HEK293 (cell line): Measurements from ENCODE around the gene NUDT13.

Experiments
- CTCF ChIA-PET: fragments of 350-600 bp; formaldehyde crosslinking; extraction: SDS; loops from one replicate; lab custom pipeline; 2021; ENCODE audit warnings: antibody characterized with exemption; lab: Yijun Ruan, JAX
- POLR2A ChIA-PET: fragments of 300-600 bp; formaldehyde crosslinking; extraction: SDS; loops from one replicate; lab custom pipeline; 2020; ENCODE audit warnings: antibody characterized with exemption, inconsistent platforms; lab: Yijun Ruan, JAX
- H3K27ac ChIP-seq: fragments of 200-500 bp; sonication (Bioruptor generic); 2 replicates; pipeline ENCODE4 v1.5.1; 2014; ENCODE audit warnings: low read depth, low read length, control low read depth, inconsistent platforms; ENCODE audit errors: extremely low read depth
- H3K36me3 ChIP-seq, 2 experiments: fragments of 200-500 bp in 1 of 2; sonication (Bioruptor generic) in 1 of 2; 1 replicate in 1 of 2; 2 replicates in 1 of 2; pipeline ENCODE4 v1.5.1; 2014 to 2017; ENCODE audit warnings: inconsistent platforms in 2 of 2, low read length in 2 of 2; ENCODE audit not compliant: control insufficient read depth in 2 of 2, insufficient read depth in 1 of 2
- H3K4me1 ChIP-seq: fragments of 200-500 bp; sonication (Bioruptor generic); 2 replicates; pipeline ENCODE4 v1.5.1; 2014; ENCODE audit warnings: mild to moderate bottlenecking, low read length, inconsistent platforms; ENCODE audit not compliant: control insufficient read depth, insufficient read depth
- H3K4me3 ChIP-seq: 2 replicates; pipeline ENCODE4 v1.5.1; 2011; ENCODE audit warnings: low read depth, mild to moderate bottlenecking, control low read depth, low read length, moderate library complexity
- H3K9me3 ChIP-seq: fragments of 200-500 bp; sonication (Bioruptor generic); 2 replicates; pipeline ENCODE4 v1.5.1; 2014; ENCODE audit warnings: low read depth, low read length, inconsistent platforms; ENCODE audit not compliant: control insufficient read depth, insufficient read depth
- BCL11A ChIP-seq: fragments of 450-650 bp; formaldehyde crosslinking; IDR thresholded peaks from 2 replicates; pipeline ENCODE4 v1.5.1; 2016; ENCODE audit warnings: low read depth, missing biosample characterization, missing genetic modification characterization
- REPIN1 ChIP-seq: fragments of 450-650 bp; formaldehyde crosslinking; IDR thresholded peaks from 2 replicates; pipeline ENCODE4 v1.5.1; 2017; ENCODE audit warnings: missing biosample characterization, missing genetic modification characterization, low read depth
- ZBTB17 ChIP-seq: fragments of 450-650 bp; formaldehyde crosslinking; IDR thresholded peaks from 2 replicates; pipeline ENCODE4 v1.5.1; 2016; ENCODE audit warnings: missing biosample characterization, missing genetic modification characterization
- ZNF121 ChIP-seq: fragments of 450-650 bp; formaldehyde crosslinking; IDR thresholded peaks from 2 replicates; pipeline ENCODE4 v1.5.1; 2016; ENCODE audit warnings: missing biosample characterization, missing genetic modification characterization
- ZNF248 ChIP-seq: fragments of 450-650 bp; formaldehyde crosslinking; IDR thresholded peaks from 2 replicates; pipeline ENCODE4 v1.5.1; 2017; ENCODE audit warnings: missing biosample characterization, missing genetic modification characterization
- ZNF354C ChIP-seq: fragments of 450-650 bp; formaldehyde crosslinking; IDR thresholded peaks from 2 replicates; pipeline ENCODE4 v1.5.1; 2016; ENCODE audit warnings: missing biosample characterization, missing genetic modification characterization, low read depth, borderline replicate concordance
- ZNF571 ChIP-seq: fragments of 450-650 bp; formaldehyde crosslinking; IDR thresholded peaks from 2 replicates; pipeline ENCODE4 v1.5.0; 2017; ENCODE audit warnings: missing biosample characterization, missing genetic modification characterization
- ZNF639 ChIP-seq: fragments of 450-650 bp; formaldehyde crosslinking; IDR thresholded peaks from 2 replicates; pipeline ENCODE4 v1.5.1; 2016; ENCODE audit warnings: missing biosample characterization, missing genetic modification characterization
- ZNF791 ChIP-seq: fragments of 450-650 bp; formaldehyde crosslinking; IDR thresholded peaks from 2 replicates; pipeline ENCODE4 v1.5.1; 2016; ENCODE audit warnings: missing biosample characterization, missing genetic modification characterization
- ZXDB ChIP-seq: fragments of 450-650 bp; formaldehyde crosslinking; IDR thresholded peaks from 2 replicates; pipeline ENCODE4 v1.5.1; 2016; ENCODE audit warnings: missing biosample characterization, missing genetic modification characterization
- TF ChIP-seq, protein P1 (sequence below): fragments of 450-650 bp; formaldehyde crosslinking; IDR thresholded peaks from 2 replicates; pipeline ENCODE4 v1.5.1; 2016; ENCODE audit warnings: missing biosample characterization, missing genetic modification characterization
- TF ChIP-seq, protein P2 (sequence below): fragments of 450-650 bp; formaldehyde crosslinking; IDR thresholded peaks from 2 replicates; pipeline ENCODE4 v1.5.1; 2016; ENCODE audit warnings: missing biosample characterization, missing genetic modification characterization
- TF ChIP-seq, protein P3 (sequence below): fragments of 450-650 bp; formaldehyde crosslinking; IDR thresholded peaks from 2 replicates; pipeline ENCODE4 v1.5.1; 2017; ENCODE audit warnings: missing biosample characterization, mild to moderate bottlenecking, missing genetic modification characterization, moderate library complexity
- TF ChIP-seq, protein P4 (sequence below): IDR thresholded peaks from 2 replicates; pipeline ENCODE4 v1.6.1; 2011; ENCODE audit warnings: mild to moderate bottlenecking, low read depth, low read length, borderline replicate concordance

Gene NUDT13

DNA sequence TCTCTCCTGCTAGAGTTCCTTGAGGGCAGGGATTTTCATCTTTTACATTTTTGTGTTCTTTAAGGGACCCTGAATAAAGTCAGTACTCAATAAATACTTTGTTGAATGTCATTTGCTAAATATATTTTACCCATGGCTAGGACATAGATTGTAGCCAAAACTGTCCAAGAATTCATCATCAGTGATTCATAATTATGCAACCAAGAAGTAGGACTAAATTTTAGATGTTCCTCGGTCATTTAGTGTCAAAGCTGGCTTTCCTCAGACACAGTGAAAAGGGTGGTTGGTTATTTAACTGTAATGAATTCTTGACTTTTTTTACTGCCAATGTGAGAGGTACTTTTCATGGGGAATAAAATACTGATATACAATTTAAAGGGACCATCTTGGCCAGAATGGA, 3.3 kb downstream of the NUDT13 start:
- Histone ChIP-seq H3K9me3 (no peaks in the 10 kb centered on the region), H3K4me3 (no peak overlapping the region), H3K36me3 (peaks cover 0 to 18% of the 10 kb centered on the region in 2 experiments; a peak in 2 of 3 replicates), H3K27ac (no peak overlapping the region), H3K4me1 (no peaks in the 10 kb centered on the region)
- CTCF ChIA-PET = no interaction called here
- TF ChIP-seq REPIN1 (no peak), ZNF248 (tag by site-specific recombination) (no peak), ZNF354C (tag by site-specific recombination) (no peak), ZBTB17 (tag by site-specific recombination) (no peak), BCL11A (tag by site-specific recombination) (no peak), ZNF571 (no peak), ZNF791 (tag by site-specific recombination) (no peak), ZXDB (tag by site-specific recombination) (no peak)
- TF ChIP-seq, protein P1, sequence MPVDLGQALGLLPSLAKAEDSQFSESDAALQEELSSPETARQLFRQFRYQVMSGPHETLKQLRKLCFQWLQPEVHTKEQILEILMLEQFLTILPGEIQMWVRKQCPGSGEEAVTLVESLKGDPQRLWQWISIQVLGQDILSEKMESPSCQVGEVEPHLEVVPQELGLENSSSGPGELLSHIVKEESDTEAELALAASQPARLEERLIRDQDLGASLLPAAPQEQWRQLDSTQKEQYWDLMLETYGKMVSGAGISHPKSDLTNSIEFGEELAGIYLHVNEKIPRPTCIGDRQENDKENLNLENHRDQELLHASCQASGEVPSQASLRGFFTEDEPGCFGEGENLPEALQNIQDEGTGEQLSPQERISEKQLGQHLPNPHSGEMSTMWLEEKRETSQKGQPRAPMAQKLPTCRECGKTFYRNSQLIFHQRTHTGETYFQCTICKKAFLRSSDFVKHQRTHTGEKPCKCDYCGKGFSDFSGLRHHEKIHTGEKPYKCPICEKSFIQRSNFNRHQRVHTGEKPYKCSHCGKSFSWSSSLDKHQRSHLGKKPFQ (tag by site-specific recombination) = no peak
- TF ChIP-seq, protein P2, sequence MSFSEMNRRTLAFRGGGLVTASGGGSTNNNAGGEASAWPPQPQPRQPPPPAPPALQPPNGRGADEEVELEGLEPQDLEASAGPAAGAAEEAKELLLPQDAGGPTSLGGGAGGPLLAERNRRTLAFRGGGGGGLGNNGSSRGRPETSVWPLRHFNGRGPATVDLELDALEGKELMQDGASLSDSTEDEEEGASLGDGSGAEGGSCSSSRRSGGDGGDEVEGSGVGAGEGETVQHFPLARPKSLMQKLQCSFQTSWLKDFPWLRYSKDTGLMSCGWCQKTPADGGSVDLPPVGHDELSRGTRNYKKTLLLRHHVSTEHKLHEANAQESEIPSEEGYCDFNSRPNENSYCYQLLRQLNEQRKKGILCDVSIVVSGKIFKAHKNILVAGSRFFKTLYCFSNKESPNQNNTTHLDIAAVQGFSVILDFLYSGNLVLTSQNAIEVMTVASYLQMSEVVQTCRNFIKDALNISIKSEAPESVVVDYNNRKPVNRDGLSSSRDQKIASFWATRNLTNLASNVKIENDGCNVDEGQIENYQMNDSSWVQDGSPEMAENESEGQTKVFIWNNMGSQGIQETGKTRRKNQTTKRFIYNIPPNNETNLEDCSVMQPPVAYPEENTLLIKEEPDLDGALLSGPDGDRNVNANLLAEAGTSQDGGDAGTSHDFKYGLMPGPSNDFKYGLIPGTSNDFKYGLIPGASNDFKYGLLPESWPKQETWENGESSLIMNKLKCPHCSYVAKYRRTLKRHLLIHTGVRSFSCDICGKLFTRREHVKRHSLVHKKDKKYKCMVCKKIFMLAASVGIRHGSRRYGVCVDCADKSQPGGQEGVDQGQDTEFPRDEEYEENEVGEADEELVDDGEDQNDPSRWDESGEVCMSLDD (tag by site-specific recombination) = no peak
- TF ChIP-seq, protein P3, sequence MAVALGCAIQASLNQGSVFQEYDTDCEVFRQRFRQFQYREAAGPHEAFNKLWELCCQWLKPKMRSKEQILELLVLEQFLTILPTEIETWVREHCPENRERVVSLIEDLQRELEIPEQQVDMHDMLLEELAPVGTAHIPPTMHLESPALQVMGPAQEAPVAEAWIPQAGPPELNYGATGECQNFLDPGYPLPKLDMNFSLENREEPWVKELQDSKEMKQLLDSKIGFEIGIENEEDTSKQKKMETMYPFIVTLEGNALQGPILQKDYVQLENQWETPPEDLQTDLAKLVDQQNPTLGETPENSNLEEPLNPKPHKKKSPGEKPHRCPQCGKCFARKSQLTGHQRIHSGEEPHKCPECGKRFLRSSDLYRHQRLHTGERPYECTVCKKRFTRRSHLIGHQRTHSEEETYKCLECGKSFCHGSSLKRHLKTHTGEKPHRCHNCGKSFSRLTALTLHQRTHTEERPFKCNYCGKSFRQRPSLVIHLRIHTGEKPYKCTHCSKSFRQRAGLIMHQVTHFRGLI = no peak
- POLR2A ChIA-PET = interaction anchor here (1.7 kb wide), 1 partner anchor 16 kb away, joined by 6 read pairs; the partner anchor contains the start of gene P4HA1

GRCh38 chr10:73116017-73116416, 5.8 kb downstream of the NUDT13 start:
- H3K36me3 ChIP-seq = peaks cover 0 to 4% of the 10 kb centered on the region in 2 experiments; a peak in 2 of 3 replicates
- CTCF ChIA-PET = no interaction called here
- POLR2A ChIA-PET = no interaction called here
- H3K27ac ChIP-seq = no peak overlapping the region
- no peaks in the 10 kb centered on the region for H3K4me1 ChIP-seq
- TF ChIP-seq ZNF121 = 0 out of 2 replicates have a peak, but pooled peaks have one; percentile 48
- TF ChIP-seq ZNF354C (tag by site-specific recombination) = no peak
- no peak for TF ChIP-seq ZNF639 (tag by site-specific recombination)
- TF ChIP-seq, protein P4, sequence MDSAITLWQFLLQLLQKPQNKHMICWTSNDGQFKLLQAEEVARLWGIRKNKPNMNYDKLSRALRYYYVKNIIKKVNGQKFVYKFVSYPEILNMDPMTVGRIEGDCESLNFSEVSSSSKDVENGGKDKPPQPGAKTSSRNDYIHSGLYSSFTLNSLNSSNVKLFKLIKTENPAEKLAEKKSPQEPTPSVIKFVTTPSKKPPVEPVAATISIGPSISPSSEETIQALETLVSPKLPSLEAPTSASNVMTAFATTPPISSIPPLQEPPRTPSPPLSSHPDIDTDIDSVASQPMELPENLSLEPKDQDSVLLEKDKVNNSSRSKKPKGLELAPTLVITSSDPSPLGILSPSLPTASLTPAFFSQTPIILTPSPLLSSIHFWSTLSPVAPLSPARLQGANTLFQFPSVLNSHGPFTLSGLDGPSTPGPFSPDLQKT = no peak
- H3K4me3 ChIP-seq = no peak overlapping the region
- no peaks in the 10 kb centered on the region for H3K9me3 ChIP-seq
